Activated CD4-positive, alpha-beta T cell treated with anti-CD3 and anti-CD28 coated beads, Interleukin-10, Interleukin-2, amounts not matched to agents 100 ng/mL and 50 ng/mL, durations not matched to agents 16 hours and 8 hours (primary cell): Measurements from ENCODE around the gene ATP5PB.

ENCODE experiments used
- DNase-seq: peaks from one replicate; pipeline ENCODE4 v3.0.0-alpha.2; 2020

ATP5PB gene

GRCh38 chr1:111448918-111449702 is at the start of gene ATP5PB, which contains the start of gene WDR77:
Gene ATP5PB (plus strand): TSS chr1:111449464. CDS start chr1:111449542, 78 bp downstream.
Gene WDR77 (minus strand): TSS chr1:111449256. CDS start chr1:111449169, 87 bp downstream.
- DNase-seq, result peak; percentile 98

GRCh38 chr1:111399792-111400610 is 49.3 kb upstream of the ATP5PB start:
- DNase-seq, result peak; percentile 49

- peak; percentile 2 for DNase-seq
Observed at GRCh38 chr1:111402083-111402482, 47.2 kb upstream of the ATP5PB start.

- DNase-seq, result no peak
Observed at GRCh38 chr1:111404588-111404987, 44.7 kb upstream of the ATP5PB start.

- peak; percentile 68 for DNase-seq
Observed at GRCh38 chr1:111406321-111406768, 42.9 kb upstream of the ATP5PB start.

GRCh38 chr1:111407301-111407700 is 42.0 kb upstream of the ATP5PB start:
- no peak for DNase-seq

- DNase-seq, result no peak
Observed at GRCh38 chr1:111412839-111413238, 36.4 kb upstream of the ATP5PB start.

- DNase-seq, result no peak
Observed at GRCh38 chr1:111414756-111415155, 34.5 kb upstream of the ATP5PB start.

GRCh38 chr1:111415461-111415860 is 33.8 kb upstream of the ATP5PB start:
- DNase-seq, result no peak

GRCh38 chr1:111417755-111418154 is 31.5 kb upstream of the ATP5PB start:
- DNase-seq, result no peak

GRCh38 chr1:111419037-111419436 is 30.2 kb upstream of the ATP5PB start:
- no peak for DNase-seq

GRCh38 chr1:111420377-111420776 is 28.9 kb upstream of the ATP5PB start:
- DNase-seq, result no peak

GRCh38 chr1:111422546-111423391 is 26.5 kb upstream of the ATP5PB start:
- no peak for DNase-seq

GRCh38 chr1:111424281-111424680 is 25.0 kb upstream of the ATP5PB start:
- no peak for DNase-seq

GRCh38 chr1:111436726-111437125 is 12.5 kb upstream of the ATP5PB start:
- no peak for DNase-seq

- no peak for DNase-seq
Observed at GRCh38 chr1:111439461-111440351, 9.6 kb upstream of the ATP5PB start.

GRCh38 chr1:111441573-111442192 is 7.6 kb upstream of the ATP5PB start:
- DNase-seq, result peak; percentile 55

GRCh38 chr1:111442457-111442856 is 6.8 kb upstream of the ATP5PB start:
- DNase-seq, result peak; percentile 32

GRCh38 chr1:111444031-111444430 is 5.2 kb upstream of the ATP5PB start:
- DNase-seq, result no peak

GRCh38 chr1:111446546-111446945 is 2.7 kb upstream of the ATP5PB start:
- no peak for DNase-seq
